HepG2 (cell line): ENCODE data around the gene FOLR3. TPM values are rescaled to one million over a fixed set of nuclear protein-coding genes. Genes with fewer than 3 reads are reported as not detected.

Source experiments
- ARID4A ChIP-seq: sonication (generic); formaldehyde crosslinking; IDR thresholded peaks from 2 replicates; pipeline ENCODE4 v1.5.0; 2020; ENCODE audit warnings: mild to moderate bottlenecking, missing genetic modification reagents, borderline replicate concordance
- PHF21A ChIP-seq: sonication (generic); formaldehyde crosslinking; IDR thresholded peaks from 2 replicates; pipeline ENCODE4 v1.5.0; 2020; ENCODE audit warnings: mild to moderate bottlenecking, missing genetic modification reagents
- ZBTB43 ChIP-seq: sonication (generic); formaldehyde crosslinking; conservative IDR thresholded peaks from 2 replicates; pipeline ENCODE4 v1.4.0; 2020; ENCODE audit warnings: missing genetic modification reagents
- ZNF383 ChIP-seq: sonication (generic); formaldehyde crosslinking; IDR thresholded peaks from 2 replicates; pipeline ENCODE4 v1.4.0; 2020; ENCODE audit warnings: missing genetic modification reagents, mild to moderate bottlenecking, borderline replicate concordance
- ZNF782 ChIP-seq: sonication (generic); formaldehyde crosslinking; IDR thresholded peaks from 2 replicates; pipeline ENCODE4 v1.4.0; 2020; ENCODE audit warnings: missing genetic modification reagents, mild to moderate bottlenecking, borderline replicate concordance
- polyA plus RNA-seq, 8 experiments: library from polyadenylated mRNA; depleted of rRNA in 3 of 8; stranded (reverse) in 7 of 8; unstranded in 1 of 8; fragments of >200 nt; fragmentation: Illumina TruSeq in 4 of 8; extraction: Trizol in 4 of 8; gene quantifications; 2 replicates each; pipeline versions ENCODE4 v1.2.1 to v1.2.3, GENCODE V29; 2011 to 2016; ENCODE audit warnings: low read depth in 4 of 8, missing spikeins in 1 of 8, mixed read lengths in 1 of 8; ENCODE audit not compliant: insufficient read depth in 1 of 8
- total RNA-seq, 5 experiments: library from RNA; depleted of rRNA; stranded (reverse); fragments of >200 nt; fragmentation: Illumina TruSeq; extraction: Trizol; gene quantifications; 2 replicates each; pipeline ENCODE4 v1.2.3, GENCODE V29; 2016; ENCODE audit warnings: low read depth in 1 of 5
- TF ChIP-seq, protein P1 (sequence below): sonication (generic); formaldehyde crosslinking; IDR thresholded peaks from 2 replicates; pipeline ENCODE4 v1.8.0; 2022; ENCODE audit warnings: missing genetic modification reagents, mild to moderate bottlenecking, moderate library complexity, borderline replicate concordance
- TF ChIP-seq, protein P2 (sequence below): sonication (generic); formaldehyde crosslinking; IDR thresholded peaks from 2 replicates; pipeline ENCODE4 v1.4.0; 2020; ENCODE audit warnings: missing genetic modification reagents, borderline replicate concordance
- TF ChIP-seq, protein P3 (sequence below): sonication (generic); formaldehyde crosslinking; IDR thresholded peaks from 2 replicates; pipeline ENCODE4 v1.4.0; 2020; ENCODE audit warnings: missing genetic modification reagents
- TF ChIP-seq, protein P4 (sequence below): sonication (generic); formaldehyde crosslinking; IDR thresholded peaks from 2 replicates; pipeline ENCODE4 v1.4.0; 2020; ENCODE audit warnings: missing genetic modification reagents

The FOLR3 gene
- total and polyA plus RNA-seq, 2 of the 13 experiments (the other 11 are each of a cell fraction or from before 2014, with no cell fraction given) = not detected

DNA sequence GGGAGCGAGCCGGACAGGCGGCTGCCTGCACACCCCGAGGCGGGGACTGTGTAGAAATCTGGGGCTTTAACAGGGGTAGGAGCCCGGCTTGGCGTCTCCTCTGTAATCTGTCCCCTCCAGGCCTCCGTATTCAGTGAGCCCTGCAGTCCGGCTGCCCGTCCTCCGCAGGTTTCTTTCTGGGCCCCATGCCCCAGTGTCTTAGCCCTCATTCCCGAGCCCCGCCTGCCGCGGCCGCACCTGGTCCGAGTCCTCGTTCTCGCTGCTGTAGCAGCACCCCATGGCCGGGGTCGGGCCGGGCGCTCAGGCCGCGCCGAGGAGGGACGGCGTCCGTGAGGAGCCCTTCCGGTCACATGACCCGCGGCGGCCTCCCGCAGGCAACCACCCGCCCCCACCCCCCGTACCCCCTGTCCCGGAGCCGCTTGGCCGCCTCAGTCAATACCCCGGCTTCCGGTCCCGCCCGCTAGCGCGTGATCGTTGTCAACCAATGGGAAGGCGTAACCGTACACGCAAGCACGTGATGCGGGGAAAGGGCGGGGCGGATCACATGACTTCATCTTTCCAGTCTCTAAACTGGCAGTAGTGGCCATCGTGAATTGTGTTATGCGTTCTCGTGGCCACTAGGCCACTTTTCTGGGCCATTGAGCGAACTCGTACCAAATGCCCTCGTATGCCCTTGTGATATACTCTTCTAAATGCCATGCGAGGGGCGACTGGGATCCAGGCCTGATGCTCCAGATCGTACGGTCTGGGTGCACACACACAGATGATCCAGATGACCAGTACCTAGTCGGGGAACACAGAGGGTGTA, 32.4 kb upstream of the FOLR3 start, which contains the start of gene LAMTOR1 (continued):
- TF ChIP-seq ZBTB43 (CRISPR knock-in tag) (peak; percentile 58; the same call in 1 of the 2 replicates), PHF21A (CRISPR knock-in tag) (peak; percentile 56; the same call in 1 of the 2 replicates), ARID4A (CRISPR knock-in tag) (peak; percentile 89), ZNF782 (CRISPR knock-in tag) (no peak), ZNF383 (CRISPR knock-in tag) (no peak)
- TF ChIP-seq, protein P1, sequence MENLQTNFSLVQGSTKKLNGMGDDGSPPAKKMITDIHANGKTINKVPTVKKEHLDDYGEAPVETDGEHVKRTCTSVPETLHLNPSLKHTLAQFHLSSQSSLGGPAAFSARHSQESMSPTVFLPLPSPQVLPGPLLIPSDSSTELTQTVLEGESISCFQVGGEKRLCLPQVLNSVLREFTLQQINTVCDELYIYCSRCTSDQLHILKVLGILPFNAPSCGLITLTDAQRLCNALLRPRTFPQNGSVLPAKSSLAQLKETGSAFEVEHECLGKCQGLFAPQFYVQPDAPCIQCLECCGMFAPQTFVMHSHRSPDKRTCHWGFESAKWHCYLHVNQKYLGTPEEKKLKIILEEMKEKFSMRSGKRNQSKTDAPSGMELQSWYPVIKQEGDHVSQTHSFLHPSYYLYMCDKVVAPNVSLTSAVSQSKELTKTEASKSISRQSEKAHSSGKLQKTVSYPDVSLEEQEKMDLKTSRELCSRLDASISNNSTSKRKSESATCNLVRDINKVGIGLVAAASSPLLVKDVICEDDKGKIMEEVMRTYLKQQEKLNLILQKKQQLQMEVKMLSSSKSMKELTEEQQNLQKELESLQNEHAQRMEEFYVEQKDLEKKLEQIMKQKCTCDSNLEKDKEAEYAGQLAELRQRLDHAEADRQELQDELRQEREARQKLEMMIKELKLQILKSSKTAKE (CRISPR knock-in tag) = peak; percentile 12; the same call in 1 of the 2 replicates
- TF ChIP-seq, protein P2, sequence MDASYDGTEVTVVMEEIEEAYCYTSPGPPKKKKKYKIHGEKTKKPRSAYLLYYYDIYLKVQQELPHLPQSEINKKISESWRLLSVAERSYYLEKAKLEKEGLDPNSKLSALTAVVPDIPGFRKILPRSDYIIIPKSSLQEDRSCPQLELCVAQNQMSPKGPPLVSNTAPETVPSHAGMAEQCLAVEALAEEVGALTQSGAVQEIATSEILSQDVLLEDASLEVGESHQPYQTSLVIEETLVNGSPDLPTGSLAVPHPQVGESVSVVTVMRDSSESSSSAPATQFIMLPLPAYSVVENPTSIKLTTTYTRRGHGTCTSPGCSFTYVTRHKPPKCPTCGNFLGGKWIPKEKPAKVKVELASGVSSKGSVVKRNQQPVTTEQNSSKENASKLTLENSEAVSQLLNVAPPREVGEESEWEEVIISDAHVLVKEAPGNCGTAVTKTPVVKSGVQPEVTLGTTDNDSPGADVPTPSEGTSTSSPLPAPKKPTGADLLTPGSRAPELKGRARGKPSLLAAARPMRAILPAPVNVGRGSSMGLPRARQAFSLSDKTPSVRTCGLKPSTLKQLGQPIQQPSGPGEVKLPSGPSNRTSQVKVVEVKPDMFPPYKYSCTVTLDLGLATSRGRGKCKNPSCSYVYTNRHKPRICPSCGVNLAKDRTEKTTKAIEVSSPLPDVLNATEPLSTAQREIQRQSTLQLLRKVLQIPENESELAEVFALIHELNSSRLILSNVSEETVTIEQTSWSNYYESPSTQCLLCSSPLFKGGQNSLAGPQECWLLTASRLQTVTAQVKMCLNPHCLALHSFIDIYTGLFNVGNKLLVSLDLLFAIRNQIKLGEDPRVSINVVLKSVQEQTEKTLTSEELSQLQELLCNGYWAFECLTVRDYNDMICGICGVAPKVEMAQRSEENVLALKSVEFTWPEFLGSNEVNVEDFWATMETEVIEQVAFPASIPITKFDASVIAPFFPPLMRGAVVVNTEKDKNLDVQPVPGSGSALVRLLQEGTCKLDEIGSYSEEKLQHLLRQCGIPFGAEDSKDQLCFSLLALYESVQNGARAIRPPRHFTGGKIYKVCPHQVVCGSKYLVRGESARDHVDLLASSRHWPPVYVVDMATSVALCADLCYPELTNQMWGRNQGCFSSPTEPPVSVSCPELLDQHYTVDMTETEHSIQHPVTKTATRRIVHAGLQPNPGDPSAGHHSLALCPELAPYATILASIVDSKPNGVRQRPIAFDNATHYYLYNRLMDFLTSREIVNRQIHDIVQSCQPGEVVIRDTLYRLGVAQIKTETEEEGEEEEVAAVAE (CRISPR knock-in tag) = 0 out of 2 replicates have a peak, but pooled peaks have one; percentile 72
- TF ChIP-seq, protein P3, sequence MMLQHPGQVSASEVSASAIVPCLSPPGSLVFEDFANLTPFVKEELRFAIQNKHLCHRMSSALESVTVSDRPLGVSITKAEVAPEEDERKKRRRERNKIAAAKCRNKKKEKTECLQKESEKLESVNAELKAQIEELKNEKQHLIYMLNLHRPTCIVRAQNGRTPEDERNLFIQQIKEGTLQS (CRISPR knock-in tag) = no peak
- TF ChIP-seq, protein P4, sequence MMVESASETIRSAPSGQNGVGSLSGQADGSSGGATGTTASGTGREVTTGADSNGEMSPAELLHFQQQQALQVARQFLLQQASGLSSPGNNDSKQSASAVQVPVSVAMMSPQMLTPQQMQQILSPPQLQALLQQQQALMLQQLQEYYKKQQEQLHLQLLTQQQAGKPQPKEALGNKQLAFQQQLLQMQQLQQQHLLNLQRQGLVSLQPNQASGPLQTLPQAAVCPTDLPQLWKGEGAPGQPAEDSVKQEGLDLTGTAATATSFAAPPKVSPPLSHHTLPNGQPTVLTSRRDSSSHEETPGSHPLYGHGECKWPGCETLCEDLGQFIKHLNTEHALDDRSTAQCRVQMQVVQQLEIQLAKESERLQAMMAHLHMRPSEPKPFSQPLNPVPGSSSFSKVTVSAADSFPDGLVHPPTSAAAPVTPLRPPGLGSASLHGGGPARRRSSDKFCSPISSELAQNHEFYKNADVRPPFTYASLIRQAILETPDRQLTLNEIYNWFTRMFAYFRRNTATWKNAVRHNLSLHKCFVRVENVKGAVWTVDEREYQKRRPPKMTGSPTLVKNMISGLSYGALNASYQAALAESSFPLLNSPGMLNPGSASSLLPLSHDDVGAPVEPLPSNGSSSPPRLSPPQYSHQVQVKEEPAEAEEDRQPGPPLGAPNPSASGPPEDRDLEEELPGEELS (CRISPR knock-in tag) = no peak; the same call in 1 of the 2 replicates
